ENCODE results near the gene MUSTN1. TPM values are rescaled to one million over a fixed set of nuclear protein-coding genes. Genes with fewer than 3 reads are reported as not detected.

Gene MUSTN1
- total and polyA plus RNA-seq, 2 of the 13 experiments (the other 11 are each of a cell fraction or from before 2014, with no cell fraction given) = 0.84 to 1.4 TPM

- TF ChIP-seq CSRNP1 (CRISPR knock-in tag; IDR thresholded peaks at IDR 0.05) (no peak), AGO2 (optimal IDR thresholded peaks at IDR 0.05; ENCODE audit: low read depth, low read length) (peak; percentile 16), ZBTB14 (CRISPR knock-in tag; IDR thresholded peaks at IDR 0.05) (no peak), SYNCRIP (IDR thresholded peaks at IDR 0.05; ENCODE audit: insufficient read depth, low read depth, low read length) (no peak), ZNF296 (CRISPR knock-in tag; conservative IDR thresholded peaks at IDR 0.05) (no peak), ARHGAP35 (CRISPR knock-in tag; IDR thresholded peaks at IDR 0.05; ENCODE audit: borderline replicate concordance) (no peak), TFE3 (CRISPR knock-in tag; IDR thresholded peaks at IDR 0.05) (no peak), ADNP (CRISPR knock-in tag; IDR thresholded peaks at IDR 0.05) (no peak), ZNF343 (CRISPR knock-in tag; IDR thresholded peaks at IDR 0.05) (no peak), ZFP62 (CRISPR knock-in tag; IDR thresholded peaks at IDR 0.05) (no peak), ZNF274 (CRISPR knock-in tag; IDR thresholded peaks at IDR 0.05) (no peak), ZSCAN20 (CRISPR knock-in tag; IDR thresholded peaks at IDR 0.05; ENCODE audit: borderline replicate concordance) (no peak), ARNT2 (CRISPR knock-in tag; IDR thresholded peaks at IDR 0.05; ENCODE audit: low read depth) (0 out of 2 replicates have a peak, but pooled peaks have one; percentile 42), ATF7-NPFF (CRISPR knock-in tag; IDR thresholded peaks at IDR 0.05; ENCODE audit: low read depth) (0 out of 2 replicates have a peak, but pooled peaks have one; percentile 23), ATF3 (CRISPR knock-in tag; IDR thresholded peaks at IDR 0.05) (no peak), FOXP1 (IDR thresholded peaks at IDR 0.05) (no peak), FOXP1 (CRISPR knock-in tag; IDR thresholded peaks at IDR 0.05) (no peak), CHD2 (IDR thresholded peaks at IDR 0.05; ENCODE audit: low read depth, low read length) (no peak), KDM3A (CRISPR knock-in tag; IDR thresholded peaks at IDR 0.05; ENCODE audit: low read depth) (0 out of 2 replicates have a peak, but pooled peaks have one; percentile 29), ETS1 (CRISPR knock-in tag; IDR thresholded peaks at IDR 0.05) (no peak), ZNF724P (CRISPR knock-in tag; IDR thresholded peaks at IDR 0.05; ENCODE audit: borderline replicate concordance) (peak; percentile 63; the same call in 1 of the 2 replicates), ERF (CRISPR knock-in tag; IDR thresholded peaks at IDR 0.05) (no peak), IKZF5 (CRISPR knock-in tag; IDR thresholded peaks at IDR 0.05) (no peak), ZNF121 (CRISPR knock-in tag; IDR thresholded peaks at IDR 0.05) (no peak), NR3C1 (CRISPR knock-in tag; IDR thresholded peaks at IDR 0.05) (no peak)
Observed at GRCh38 chr3:52798376-52798977, 36.3 kb downstream of the MUSTN1 start (continued).
